C4-2B (cell line): ENCODE data around the gene UGT1A4.

Experiments used
- H3K27ac ChIP-seq: fragments of 450-650 bp; 2 replicates; pipeline ENCODE4 v1.5.1; 2017
- CTCF ChIP-seq: fragments of 450-650 bp; conservative IDR thresholded peaks from 2 replicates; pipeline ENCODE4 v1.5.1; 2017; ENCODE audit warnings: mild to moderate bottlenecking
- ZFX ChIP-seq: fragments of 450-650 bp; IDR thresholded peaks from 2 replicates; pipeline ENCODE4 v1.6.1; 2017

Gene UGT1A4

GRCh38 chr2:233689501-233689900, 29.0 kb upstream of the UGT1A4 start:
- TF ChIP-seq ZFX (no peak), CTCF (no peak)
- H3K27ac ChIP-seq: peak overlapping the region; percentile 61; the same call in 1 of the 2 replicates

- no peak for TF ChIP-seq CTCF
- no peak for TF ChIP-seq ZFX
- peak overlapping the region; percentile 61 for H3K27ac ChIP-seq
These were observed 28.1 kb upstream of the UGT1A4 start for GRCh38 chr2:233690444-233690843.

- peak overlapping the region; percentile 61 for H3K27ac ChIP-seq
- no peak for TF ChIP-seq CTCF
- TF ChIP-seq ZFX: no peak
These were observed 26.8 kb upstream of the UGT1A4 start for GRCh38 chr2:233691443-233692433.

GRCh38 chr2:233692648-233693047, 25.9 kb upstream of the UGT1A4 start, which contains the start of gene UGT1A6:
TSS of gene UGT1A6 (plus strand) at chr2:233692890. CDS start at chr2:233693005, 115 bp downstream.
- H3K27ac ChIP-seq: peak within 1 kb of the TSS; percentile 55
- TF ChIP-seq ZFX (no peak), CTCF (no peak)

- peak overlapping the region; percentile 55 for H3K27ac ChIP-seq
- TF ChIP-seq CTCF (no peak), ZFX (no peak)
These were observed 24.6 kb upstream of the UGT1A4 start for GRCh38 chr2:233693963-233694362.

GRCh38 chr2:233698740-233699139, 19.8 kb upstream of the UGT1A4 start:
- peak overlapping the region; percentile 99 for H3K27ac ChIP-seq
- no peak for TF ChIP-seq CTCF
- TF ChIP-seq ZFX: no peak

- TF ChIP-seq ZFX (no peak), CTCF (no peak)
- H3K27ac ChIP-seq: peak overlapping the region; percentile 99
These were observed 19.0 kb upstream of the UGT1A4 start for GRCh38 chr2:233699424-233700027.
